GM23338 (cell line): ENCODE measurements around the gene ATP5PB. TPM values are rescaled to one million over a fixed set of nuclear protein-coding genes. Genes with fewer than 3 reads are reported as not detected.

Source experiments
- ATAC-seq: fragments of 200-7000 bp; cut with Tn5 transposase; 3 replicates; pipeline ENCODE4 v1.9.1; 2020
- DNase-seq: peaks from one replicate; pipeline ENCODE4 v3.0.0-alpha.2; 2015; ENCODE audit warnings: low spot score
- H2AFZ ChIP-seq: fragments of 200-600 bp; sonication (generic); 2 replicates; pipeline ENCODE4 v1.8.0; 2016; ENCODE audit warnings: antibody characterized with exemption, mild to moderate bottlenecking, moderate library complexity
- H3F3A ChIP-seq: fragments of 200-600 bp; sonication (generic); replicated peaks from 2 replicates; pipeline ENCODE4 v1.8.0; 2017; ENCODE audit warnings: antibody characterized with exemption, mixed run types, low read depth
- H3K27ac ChIP-seq: fragments of 200-600 bp; sonication (generic); 2 replicates; pipeline ENCODE4 v1.6.1; 2016; ENCODE audit warnings: low read depth
- H3K27me3 ChIP-seq: fragments of 200-600 bp; sonication (generic); 2 replicates; pipeline ENCODE4 v1.8.0; 2016; ENCODE audit warnings: mild to moderate bottlenecking, mixed run types, moderate library complexity; ENCODE audit not compliant: insufficient read depth
- H3K36me3 ChIP-seq: fragments of 200-600 bp; sonication (generic); 2 replicates; pipeline ENCODE4 v1.8.0; 2016; ENCODE audit warnings: mild to moderate bottlenecking; ENCODE audit not compliant: insufficient read depth
- H3K4me1 ChIP-seq: fragments of 200-600 bp; sonication (generic); 2 replicates; pipeline ENCODE4 v1.8.0; 2016; ENCODE audit warnings: mild to moderate bottlenecking, moderate library complexity; ENCODE audit not compliant: insufficient read depth
- H3K4me2 ChIP-seq: fragments of 200-600 bp; sonication (generic); 2 replicates; pipeline ENCODE4 v1.7.1; 2017; ENCODE audit warnings: mixed run types
- H3K4me3 ChIP-seq: fragments of 200-600 bp; sonication (generic); 2 replicates; pipeline ENCODE4 v1.6.1; 2016; ENCODE audit warnings: mixed run types
- H3K79me2 ChIP-seq: fragments of 200-600 bp; sonication (generic); replicated peaks from 2 replicates; pipeline ENCODE4 v1.8.0; 2017; ENCODE audit warnings: mild to moderate bottlenecking; ENCODE audit not compliant: insufficient read depth
- H3K9me2 ChIP-seq: fragments of 200-600 bp; sonication (generic); 2 replicates; pipeline ENCODE4 v1.8.0; 2017; ENCODE audit not compliant: insufficient read depth
- H4K20me1 ChIP-seq: fragments of 200-600 bp; sonication (generic); replicated peaks from 2 replicates; pipeline ENCODE4 v1.8.0; 2017; ENCODE audit warnings: mild to moderate bottlenecking; ENCODE audit not compliant: insufficient read depth
- H3K27ac Mint-ChIP-seq: 2 replicates; pipeline ENCODE4 v1.8.0; 2020; ENCODE audit warnings: inconsistent platforms, mild to moderate bottlenecking, moderate library complexity, mixed read lengths
- H3K27me3 Mint-ChIP-seq: 3 replicates; pipeline ENCODE4 v1.8.0; 2022; ENCODE audit warnings: low read depth, mild to moderate bottlenecking, moderate library complexity, mixed read lengths, inconsistent platforms; ENCODE audit not compliant: insufficient read depth, poor library complexity
- H3K36me3 Mint-ChIP-seq: 3 replicates; pipeline ENCODE4 v1.8.0; 2021; ENCODE audit warnings: low read depth, mild to moderate bottlenecking, inconsistent platforms, moderate library complexity, mixed read lengths
- H3K4me1 Mint-ChIP-seq: 3 replicates; pipeline ENCODE4 v1.8.0; 2020; ENCODE audit warnings: mild to moderate bottlenecking, inconsistent platforms, mixed read lengths
- H3K4me3 Mint-ChIP-seq: 3 replicates; pipeline ENCODE4 v1.8.0; 2021; ENCODE audit warnings: moderate library complexity, mild to moderate bottlenecking, inconsistent platforms, mixed read lengths
- H3K9me3 Mint-ChIP-seq: 3 replicates; pipeline ENCODE4 v1.8.0; 2020; ENCODE audit warnings: moderate library complexity, mild to moderate bottlenecking, inconsistent platforms, mixed read lengths
- CTCF ChIP-seq, 2 experiments: fragments of 200-600 bp in 1 of 2; sonication (generic) in 1 of 2; conservative IDR thresholded peaks; 2 replicates each; pipeline versions ENCODE4 v1.5.1 to v1.6.1; 2016 to 2017; ENCODE audit warnings: antibody characterized with exemption in 2 of 2, low read depth in 2 of 2, mild to moderate bottlenecking in 2 of 2, moderate library complexity in 1 of 2
- ZNF462 ChIP-seq: fragments of 250-450 bp; sonication (Bioruptor Pico); IDR thresholded peaks from 2 replicates; pipeline ENCODE4 v1.5.0; 2020; ENCODE audit warnings: mild to moderate bottlenecking, moderate library complexity
- polyA plus RNA-seq: library from polyadenylated mRNA; unstranded; fragments of >200 nt; fragmentation: Nextera tagmentation; extraction: Ambion mirVana; gene quantifications from 2 replicates; pipeline ENCODE4 v1.2.1, GENCODE V29; 2016
- total RNA-seq: library from RNA; depleted of rRNA; stranded (reverse); fragments of >200 nt; shearing (Covaris generic); gene quantifications from 2 replicates; pipeline ENCODE4 v1.2.3, GENCODE V29; 2014

Gene ATP5PB
- total and polyA plus RNA-seq, 2 experiments from 2014 or later, result 279 to 300 TPM

- TF ChIP-seq CTCF (conservative IDR thresholded peaks at IDR 0.05; ENCODE audit: low read depth in 2 of 2) (0 out of 4 replicates have a peak, but pooled peaks have one; percentile 10 to 17), ZNF462 (CRISPR knock-in tag) (no peak)
- H3K36me3 ChIP-seq, result no peaks in the 10 kb centered on the region
- Mint-ChIP-seq H3K27me3 (no peaks in the 10 kb centered on the region), H3K4me1 (no peaks in the 10 kb centered on the region), H3K27ac (no peak overlapping the region), H3K9me3 (no peaks in the 10 kb centered on the region), H3K4me3 (no peak overlapping the region), H3K36me3 (no peaks in the 10 kb centered on the region)
- no peak overlapping the region for H3K27ac ChIP-seq
- ATAC-seq, result no peak
- no peak for DNase-seq
- no peak overlapping the region for H2AFZ ChIP-seq
- no peaks in the 10 kb centered on the region for H3K27me3 ChIP-seq
- no peak overlapping the region for H3K4me2 ChIP-seq
- H3K4me3 ChIP-seq, result no peak overlapping the region
- H3K4me1 ChIP-seq, result no peaks in the 10 kb centered on the region
- no peaks in the 10 kb centered on the region; the same call in 1 of the 2 replicates for H3K9me2 ChIP-seq
- no peaks in the 10 kb centered on the region for H3K79me2 ChIP-seq
- H3F3A ChIP-seq, result no peaks in the 10 kb centered on the region
- H4K20me1 ChIP-seq, result no peaks in the 10 kb centered on the region
Observed at GRCh38 chr1:111467865-111468716, 18.8 kb downstream of the ATP5PB start.
